ENCODE measurements around the gene SEMA3B.
"Not testable (repeated sequence)": the region's sequence is repeated elsewhere in the genome, so short reads cannot be mapped to it uniquely, and the experiment has no call there.

The SEMA3B gene

DNA sequence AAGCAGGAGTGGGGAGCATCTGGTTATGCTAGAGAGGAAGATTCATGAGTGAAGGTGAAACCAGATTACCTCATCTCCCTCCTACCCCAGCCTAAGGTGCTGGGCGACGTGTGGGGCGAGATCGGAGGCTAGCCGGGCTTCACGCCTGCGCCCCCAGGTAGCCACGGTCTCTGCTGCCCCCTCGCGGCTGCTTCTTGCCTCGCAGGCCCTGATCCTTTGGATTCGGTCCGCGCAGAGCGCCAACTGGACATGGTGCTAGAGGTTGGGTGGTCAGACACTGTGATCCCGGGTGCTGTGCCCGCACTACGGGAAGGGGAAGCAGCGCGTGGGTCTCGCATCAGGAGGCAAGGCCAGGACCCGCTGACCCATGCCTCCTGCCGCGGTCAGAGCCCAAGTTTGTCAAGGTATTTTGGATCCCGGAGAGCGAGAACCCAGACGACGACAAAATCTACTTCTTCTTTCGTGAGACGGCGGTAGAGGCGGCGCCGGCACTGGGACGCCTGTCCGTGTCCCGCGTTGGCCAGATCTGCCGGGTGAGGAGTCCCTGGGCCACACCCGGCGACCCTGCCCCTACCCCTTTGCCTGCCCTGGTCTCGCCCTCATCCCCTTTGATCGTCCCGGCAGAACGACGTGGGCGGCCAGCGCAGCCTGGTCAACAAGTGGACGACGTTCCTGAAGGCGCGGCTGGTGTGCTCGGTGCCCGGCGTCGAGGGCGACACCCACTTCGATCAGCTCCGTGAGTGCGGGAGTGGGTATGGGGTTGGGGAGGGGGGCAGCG, 4.2 kb downstream of the SEMA3B start:
- DNase-seq (ENCODE audit: low spot score): peak; percentile 84

DNA sequence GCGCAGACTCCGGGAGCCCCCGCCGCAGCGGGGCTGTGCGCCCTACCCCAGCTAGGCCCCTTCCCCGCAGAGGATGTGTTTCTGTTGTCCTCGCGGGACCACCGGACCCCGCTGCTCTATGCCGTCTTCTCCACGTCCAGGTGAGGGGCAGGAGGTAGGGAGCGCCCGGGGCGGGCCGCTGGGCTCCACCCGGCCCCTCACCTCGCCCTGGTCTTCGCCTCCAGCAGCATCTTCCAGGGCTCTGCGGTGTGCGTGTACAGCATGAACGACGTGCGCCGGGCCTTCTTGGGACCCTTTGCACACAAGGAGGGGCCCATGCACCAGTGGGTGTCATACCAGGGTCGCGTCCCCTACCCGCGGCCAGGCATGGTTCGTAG, 4.7 kb downstream of the SEMA3B start:
- no peak for DNase-seq (ENCODE audit: low spot score)

DNA sequence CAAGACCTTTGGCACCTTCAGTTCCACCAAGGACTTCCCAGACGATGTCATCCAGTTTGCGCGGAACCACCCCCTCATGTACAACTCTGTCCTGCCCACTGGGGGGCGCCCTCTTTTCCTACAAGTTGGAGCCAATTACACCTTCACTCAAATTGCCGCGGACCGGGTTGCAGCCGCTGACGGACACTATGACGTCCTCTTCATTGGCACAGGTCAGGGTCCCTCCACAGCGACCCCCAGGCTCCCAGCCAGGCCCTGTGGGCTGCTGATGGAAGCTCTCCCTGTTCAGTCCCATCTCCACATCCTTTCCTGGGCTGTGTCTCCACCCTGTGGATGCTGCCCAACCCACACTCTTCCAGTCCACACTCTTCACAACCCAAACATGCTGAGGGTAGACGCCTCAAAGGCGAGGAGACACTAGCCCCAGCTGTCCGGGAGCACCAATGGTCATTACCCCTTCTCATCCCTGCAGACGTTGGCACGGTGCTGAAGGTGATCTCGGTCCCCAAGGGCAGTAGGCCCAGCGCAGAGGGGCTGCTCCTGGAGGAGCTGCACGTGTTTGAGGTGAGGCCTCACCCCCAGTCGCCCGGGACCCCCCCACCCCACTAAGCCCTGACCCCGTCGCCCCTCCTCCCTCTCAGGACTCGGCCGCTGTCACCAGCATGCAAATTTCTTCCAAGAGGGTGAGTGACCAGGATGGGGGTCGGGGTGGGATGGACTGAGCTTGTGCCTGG, 5.6 kb downstream of the SEMA3B start:
- DNase-seq (ENCODE audit: low spot score): no peak

DNA sequence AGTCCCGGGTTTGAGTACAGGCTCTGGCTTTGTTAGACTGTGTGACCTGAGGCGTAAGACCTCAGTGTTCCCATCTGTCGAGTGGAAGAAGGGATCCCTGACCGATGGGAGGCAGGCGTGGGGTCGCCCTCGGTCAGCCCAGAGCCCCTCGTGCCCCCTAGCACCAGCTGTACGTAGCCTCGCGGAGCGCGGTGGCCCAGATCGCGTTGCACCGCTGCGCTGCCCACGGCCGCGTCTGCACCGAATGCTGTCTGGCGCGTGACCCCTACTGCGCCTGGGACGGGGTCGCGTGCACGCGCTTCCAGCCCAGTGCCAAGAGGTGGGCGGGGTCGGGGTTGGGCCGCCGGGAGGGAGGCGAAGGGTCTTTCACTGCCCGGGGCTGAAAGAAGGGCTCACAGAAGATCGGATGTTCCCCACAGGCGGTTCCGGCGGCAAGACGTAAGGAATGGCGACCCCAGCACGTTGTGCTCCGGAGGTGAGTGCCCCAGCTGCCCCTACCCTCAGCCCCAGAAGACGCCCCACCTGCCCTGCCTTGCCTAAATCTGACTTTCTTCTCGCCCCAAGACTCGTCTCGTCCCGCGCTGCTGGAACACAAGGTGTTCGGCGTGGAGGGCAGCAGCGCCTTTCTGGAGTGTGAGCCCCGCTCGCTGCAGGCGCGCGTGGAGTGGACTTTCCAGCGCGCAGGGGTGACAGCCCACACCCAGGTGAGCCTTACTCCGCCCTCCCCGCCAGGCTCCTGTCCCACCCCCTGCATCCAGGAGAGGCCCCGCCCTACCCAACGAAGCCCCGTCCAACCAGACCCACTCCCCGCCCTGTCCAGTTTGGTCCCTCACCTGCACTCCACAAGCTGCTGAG, 6.4 kb downstream of the SEMA3B start:
- no peak for DNase-seq (ENCODE audit: low spot score)

DNA sequence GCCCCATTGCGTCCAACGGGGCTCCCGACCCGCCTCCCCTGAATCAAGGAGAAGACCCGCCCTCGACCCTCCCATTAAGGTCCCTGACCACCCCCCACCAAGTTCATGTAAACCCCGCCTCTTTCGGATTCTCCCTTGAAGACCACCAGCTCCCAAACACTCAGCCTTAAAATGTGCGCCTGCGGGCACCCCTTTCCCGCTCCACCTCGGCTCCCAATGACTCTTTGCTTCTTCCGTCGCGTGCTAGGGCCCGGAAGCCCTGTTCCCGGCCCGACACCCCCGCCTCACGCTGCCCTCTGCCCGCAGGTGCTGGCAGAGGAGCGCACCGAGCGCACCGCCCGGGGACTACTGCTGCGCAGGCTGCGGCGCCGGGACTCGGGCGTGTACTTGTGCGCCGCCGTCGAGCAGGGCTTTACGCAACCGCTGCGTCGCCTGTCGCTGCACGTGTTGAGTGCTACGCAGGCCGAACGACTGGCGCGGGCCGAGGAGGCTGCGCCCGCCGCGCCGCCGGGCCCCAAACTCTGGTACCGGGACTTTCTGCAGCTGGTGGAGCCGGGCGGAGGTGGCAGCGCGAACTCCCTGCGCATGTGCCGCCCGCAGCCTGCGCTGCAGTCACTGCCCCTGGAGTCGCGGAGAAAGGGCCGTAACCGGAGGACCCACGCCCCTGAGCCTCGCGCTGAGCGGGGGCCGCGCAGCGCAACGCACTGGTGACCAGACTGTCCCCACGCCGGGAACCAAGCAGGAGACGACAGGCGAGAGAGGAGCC, 7.2 kb downstream of the SEMA3B start:
- DNase-seq (ENCODE audit: low spot score): no peak

DNA sequence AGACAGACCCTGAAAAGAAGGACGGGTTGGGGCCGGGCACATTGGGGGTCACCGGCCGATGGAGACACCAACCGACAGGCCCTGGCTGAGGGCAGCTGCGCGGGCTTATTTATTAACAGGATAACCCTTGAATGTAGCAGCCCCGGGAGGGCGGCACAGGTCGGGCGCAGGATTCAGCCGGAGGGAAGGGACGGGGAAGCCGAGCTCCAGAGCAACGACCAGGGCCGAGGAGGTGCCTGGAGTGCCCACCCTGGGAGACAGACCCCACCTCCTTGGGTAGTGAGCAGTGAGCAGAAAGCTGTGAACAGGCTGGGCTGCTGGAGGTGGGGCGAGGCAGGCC, 7.8 kb downstream of the SEMA3B start:
- DNase-seq (ENCODE audit: low spot score): no peak

DNA sequence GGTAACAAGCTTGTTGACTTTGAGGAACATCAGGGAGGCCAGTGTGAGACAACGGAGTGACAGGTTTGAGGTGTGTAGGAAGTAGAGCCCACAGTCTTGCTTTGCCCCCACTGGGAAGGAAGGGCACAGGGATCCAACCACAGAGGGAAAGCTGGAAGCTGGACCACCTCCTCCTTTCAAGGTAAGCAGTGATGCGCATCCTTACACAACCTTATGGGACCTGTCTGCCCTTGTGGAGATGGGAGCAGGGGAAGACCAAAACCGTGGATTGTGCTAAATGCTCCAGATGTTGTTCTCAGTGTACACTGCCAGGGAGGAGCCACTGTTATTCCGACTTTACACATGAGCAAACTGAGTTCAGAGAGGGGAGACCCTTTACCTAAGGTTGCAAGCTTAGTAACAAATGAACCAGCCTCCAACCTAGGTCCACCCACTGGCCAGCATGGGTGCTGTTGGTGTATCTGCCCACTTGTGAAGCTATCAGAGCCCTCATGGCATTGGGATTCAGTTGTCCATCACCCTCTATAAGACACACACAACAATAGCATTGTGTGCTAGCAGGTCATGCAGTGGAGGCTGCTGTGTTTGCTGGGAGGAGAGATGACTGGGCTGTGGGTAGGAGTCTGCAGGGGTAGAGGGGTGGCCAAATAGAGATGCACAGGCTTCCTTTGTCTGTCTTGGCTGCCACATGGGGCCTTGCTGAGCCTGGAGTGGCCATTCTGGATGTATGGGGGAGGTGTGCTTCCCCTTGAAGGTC, 9.4 kb downstream of the SEMA3B start:
- DNase-seq (ENCODE audit: low spot score): peak; percentile 74

DNA sequence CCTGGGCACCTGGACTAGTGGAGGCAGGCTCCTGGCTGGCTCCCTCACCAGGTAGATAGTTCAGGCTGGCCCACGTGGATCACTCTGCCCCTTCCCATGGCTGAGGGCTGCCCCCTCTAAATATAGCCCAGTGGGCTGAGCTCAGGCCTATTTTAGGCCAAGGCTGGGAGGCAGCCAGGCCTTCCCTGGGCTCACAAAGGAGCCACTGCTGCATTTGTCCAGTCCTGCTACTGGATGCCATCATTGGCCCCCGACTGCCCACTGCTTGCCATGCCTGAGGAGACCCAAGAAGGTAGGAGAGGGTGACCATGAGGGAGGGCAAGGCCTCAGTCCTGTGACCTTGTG, 9.9 kb downstream of the SEMA3B start, which contains the start of gene LSMEM2:
LSMEM2 (plus strand) TSS at position 208 of the 345 bp plus-strand sequence; CDS start at position 235, 27 bp downstream.
- DNase-seq (ENCODE audit: low spot score): no peak

DNA sequence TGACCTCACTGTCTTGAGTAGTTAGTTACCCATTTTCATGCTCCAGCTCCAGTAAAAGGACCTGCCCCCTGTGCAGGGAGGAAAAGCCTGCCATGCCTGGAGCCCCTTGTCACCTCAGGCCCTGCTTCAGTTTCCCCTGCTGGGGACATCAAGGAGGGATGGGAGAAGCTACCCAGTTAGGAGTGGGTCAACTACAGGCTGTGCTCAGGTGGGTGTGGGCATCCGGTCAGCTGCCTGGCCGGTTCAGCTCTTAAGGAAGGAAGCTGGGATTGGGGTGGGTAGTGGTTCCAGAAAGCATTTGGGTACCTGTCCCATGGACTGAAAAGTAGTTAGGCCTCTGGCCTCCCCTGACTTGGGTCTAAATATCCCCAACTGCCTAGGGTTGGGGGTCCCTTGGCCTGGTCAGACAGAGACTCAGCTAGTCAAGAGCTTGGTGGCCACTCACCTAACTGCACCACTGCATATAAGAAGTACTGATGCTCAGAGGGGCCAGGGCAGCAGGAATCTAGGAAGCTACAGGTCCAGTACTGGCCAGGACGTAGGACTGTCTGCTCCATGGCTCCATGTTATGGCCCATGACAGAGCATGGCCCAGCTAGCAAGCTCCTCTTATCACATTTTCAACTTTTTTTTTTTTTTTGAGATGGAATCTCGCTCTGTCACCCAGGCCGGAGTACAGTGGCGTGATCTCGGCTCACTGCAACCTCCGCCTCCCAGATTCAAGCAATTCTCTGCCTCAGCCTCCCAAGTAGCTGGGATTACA, 10.5 kb downstream of the SEMA3B start:
- no peak for DNase-seq (ENCODE audit: low spot score)

DNA sequence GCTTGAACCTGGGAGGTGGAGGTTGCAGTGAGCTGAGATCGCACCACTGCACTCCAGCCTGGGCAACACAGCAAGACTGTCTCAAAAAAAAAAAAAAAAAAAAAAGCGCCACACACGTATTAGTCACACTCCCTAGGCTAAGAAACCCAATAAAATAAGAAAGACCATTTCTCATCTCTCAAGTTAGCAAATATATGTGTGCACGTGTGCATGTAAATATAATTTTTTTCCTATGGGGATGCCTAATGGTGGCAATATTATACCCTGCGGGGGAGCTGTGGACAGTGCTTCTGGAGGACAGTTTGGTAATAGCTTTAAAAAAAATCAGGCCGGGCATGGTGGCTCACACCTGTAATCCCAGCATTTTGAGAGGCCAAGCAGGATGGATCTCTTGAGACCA, 15.2 kb downstream of the SEMA3B start:
- DNase-seq (ENCODE audit: low spot score): not testable (repeated sequence)

DNA sequence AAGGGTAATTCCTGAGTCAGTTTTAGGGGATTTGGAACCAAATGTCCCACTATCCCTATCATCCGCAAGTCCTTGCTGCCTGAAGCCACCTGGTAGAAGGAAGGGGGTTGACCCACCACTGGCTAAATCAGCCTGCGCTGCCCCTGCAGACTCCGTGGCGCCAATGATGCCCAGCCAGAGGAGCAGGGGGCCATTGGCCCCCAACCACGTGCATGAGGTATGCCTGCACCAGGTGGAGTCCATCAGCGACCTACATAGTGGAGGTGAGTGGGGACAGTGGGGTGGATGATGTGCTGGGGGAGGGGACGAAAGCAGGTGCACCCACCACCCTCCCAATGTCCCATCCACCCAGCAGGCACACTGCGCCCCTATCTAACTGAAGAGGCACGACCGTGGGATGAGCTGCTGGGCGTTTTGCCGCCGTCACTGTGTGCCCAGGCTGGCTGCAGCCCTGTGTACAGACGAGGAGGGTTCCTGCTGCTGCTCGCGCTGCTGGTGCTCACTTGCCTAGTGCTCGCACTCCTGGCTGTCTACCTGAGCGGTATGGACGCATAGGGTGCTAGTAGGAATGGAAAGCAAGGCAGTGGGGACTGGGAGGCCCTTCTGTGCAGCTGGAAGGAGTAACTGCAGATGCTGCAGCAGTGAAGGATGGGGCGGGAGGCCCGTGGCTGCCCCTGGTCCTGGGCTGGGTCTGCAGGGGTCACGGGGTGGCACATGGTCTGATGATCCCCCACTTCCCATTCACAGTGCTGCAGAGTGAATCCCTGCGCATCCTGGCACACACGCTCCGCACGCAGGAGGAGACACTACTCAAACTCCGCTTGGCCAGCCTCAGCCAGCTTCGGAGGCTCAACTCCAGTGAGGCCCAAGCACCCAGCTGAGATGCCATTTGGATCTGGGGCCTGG, 17.6 kb downstream of the SEMA3B start:
- DNase-seq (ENCODE audit: low spot score): no peak

DNA sequence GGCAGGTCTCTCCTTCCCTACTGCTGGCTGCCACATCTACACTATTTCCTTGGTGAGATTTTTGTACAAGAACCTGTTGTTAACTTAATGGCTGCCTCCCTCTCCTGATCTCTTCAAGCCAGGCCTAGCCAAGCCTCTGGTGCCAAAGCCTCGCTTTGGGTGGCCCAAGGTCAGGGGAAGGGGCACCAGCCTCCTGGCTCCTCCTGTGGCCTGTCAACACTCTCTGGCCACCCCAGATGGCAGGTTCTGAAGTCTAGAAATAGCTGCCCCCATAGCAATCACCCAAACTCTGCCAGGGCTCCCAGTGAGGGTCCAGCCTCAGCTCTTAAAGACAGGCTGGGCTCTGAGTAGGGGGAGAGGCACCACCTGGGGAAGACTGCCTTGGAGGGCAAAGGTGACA, 18.3 kb downstream of the SEMA3B start:
- no peak for DNase-seq (ENCODE audit: low spot score)

DNA sequence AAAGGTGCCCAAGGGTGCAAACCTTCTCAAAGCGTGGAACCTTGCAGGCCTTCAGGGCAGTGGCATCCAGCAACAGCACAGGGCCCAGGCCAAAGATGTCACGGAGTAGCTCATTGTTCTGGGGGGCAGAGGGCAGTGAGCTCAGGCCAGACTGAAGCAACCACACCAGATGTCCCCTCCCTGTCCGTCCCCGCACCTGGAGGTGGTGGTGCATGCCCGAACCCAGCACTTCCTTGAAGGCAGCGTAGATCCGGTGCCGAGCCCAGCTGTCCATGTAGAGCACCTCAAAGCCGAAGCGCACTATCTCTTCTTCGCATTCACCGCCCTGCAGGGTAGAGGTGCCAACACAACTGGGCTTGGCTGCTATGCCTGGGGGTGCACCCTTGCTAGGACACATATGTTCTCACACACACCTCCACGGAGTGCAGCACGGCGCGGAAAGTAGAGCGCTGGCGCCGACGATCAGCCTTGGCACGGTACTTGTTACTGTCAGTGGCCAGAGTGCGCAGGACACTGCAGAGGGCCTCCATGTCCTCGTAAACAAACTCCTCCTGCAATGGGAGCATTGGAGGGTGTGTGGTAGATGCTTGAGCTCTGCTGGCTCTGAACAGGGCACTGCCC, 19.6 kb downstream of the SEMA3B start:
- no peak for DNase-seq (ENCODE audit: low spot score)

DNA sequence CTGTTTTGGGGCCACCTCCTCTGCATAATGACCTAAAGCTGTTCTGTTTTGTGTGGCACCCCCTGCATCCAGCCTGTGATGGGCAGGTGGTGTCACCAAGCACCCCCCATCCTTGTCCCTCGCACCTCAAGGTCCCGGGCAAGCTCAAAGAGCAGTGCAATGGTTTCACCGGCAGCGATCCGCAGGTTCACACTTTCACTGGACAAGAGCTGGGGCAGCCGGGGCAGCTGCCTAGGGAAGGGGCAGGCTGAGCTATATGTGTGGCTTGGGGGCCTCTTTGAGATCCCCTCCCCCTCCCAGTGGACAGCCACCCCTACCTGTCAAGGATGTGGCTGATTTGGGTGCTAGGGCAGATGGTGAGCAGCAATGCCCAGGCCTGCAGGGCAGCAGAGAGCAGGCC, 20.2 kb downstream of the SEMA3B start:
- DNase-seq (ENCODE audit: low spot score): no peak

DNA sequence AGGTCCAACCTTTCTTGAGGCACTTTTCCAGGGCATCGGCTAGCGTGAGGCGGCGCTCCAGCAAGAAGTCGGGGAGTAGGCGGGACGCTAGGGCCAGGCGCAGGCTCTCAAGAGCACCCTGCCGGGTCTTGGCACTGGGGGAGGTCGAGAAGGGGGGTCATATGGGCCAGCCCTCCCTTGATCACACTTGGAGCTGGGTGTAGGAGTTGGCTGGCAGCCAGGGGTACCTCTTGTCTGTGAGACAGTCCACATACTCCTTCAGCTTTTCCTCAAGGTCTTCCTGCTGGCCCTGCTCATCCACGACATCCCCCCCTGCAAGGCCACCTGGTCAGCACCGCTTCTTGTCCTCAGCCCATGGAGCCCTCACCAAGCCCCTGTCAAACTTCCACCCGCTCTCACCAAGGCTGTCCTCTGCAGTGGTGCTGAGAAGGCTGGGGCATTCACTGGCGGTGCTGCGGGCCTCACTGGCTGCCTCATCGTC, 21.3 kb downstream of the SEMA3B start:
- no peak for DNase-seq (ENCODE audit: low spot score)

DNA sequence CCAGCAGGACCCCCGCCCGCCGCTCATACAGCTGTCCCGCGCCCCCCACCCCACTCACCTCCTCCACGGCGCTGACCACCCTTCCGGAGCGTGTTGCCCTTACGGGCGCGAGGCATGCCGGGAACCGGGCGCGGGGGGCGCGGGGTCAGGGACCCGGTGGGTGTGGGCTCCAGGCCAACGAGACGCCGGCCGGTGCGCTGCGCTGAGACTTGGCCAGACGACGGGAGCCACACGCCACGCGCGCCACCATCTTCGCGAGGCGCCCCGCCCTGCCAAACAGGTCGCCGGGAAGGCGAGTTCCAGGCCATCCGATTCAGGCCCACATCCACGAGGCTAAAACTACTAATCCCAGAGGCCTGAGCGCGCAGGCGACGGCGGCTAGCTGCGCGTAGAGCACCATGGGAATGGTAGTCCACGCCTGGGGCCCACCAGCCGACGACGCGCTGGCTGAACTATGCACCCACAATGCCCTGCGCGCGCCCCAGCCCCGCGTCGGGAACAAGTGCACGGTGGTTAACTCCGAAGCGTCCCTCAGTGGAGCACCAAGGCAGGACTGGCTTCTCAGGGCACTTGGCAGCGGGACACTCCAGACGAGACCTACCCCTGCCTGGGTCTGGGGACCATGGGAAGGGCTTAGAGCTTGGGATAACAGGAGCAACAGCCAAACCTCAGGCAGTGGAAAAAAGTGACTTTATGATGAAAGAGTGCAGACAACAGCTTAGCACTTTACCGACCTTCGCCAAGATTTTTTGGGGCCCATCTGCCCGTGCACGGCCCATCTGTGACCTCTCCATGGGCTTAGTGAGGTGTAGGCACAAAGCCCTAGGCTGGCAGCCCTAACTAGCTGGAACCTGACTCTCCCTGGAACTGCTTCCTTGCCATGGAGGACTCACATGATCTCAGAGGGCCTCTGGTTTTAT, 23.5 kb downstream of the SEMA3B start, which contains the start of gene IFRD2:
IFRD2 (minus strand) TSS at position 271 of the 920 bp plus-strand sequence; CDS start at position 116, 155 bp downstream.
- DNase-seq (ENCODE audit: low spot score): peak; percentile 98

DNA sequence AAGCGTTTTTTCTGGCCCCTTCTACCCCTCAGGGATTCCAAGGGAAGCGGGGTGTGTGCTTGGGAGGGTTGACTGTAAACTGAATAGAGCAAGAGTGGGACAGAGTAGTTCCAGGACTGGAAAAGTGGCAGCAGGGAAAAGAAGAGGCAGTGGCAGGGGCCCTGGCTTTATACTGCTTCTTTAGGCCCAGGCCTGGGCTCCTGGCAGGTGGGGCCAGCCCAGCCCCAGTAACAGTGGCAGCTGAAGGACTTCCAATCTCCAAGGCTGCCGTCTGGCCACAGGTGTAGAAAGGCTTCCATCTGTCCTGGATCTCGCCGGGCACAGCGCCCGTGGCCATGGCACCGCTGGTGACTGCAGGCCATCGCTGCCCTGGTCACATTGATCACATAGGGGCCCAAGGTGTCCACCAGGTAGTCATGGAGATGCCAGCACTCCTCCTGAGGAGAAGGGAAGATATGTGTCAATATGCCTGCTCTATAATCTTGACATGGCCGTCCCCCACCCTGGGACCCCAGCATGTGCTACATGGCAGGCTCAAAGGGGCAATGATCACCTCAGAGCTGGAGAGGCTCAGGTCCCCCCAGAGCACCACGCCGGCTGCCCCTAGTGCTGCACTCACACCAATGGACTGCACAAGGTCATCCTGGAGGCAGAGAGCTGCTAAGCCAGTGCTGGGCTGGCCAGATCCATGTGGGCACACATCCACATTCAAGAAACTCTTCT, 24.3 kb downstream of the SEMA3B start:
- DNase-seq (ENCODE audit: low spot score): no peak
